HG03060 (cell line): ENCODE data around the gene PPARA.

Experiments
- ATAC-seq: cut with Tn5 transposase; IDR thresholded peaks from one replicate; pipeline ENCODE4 v1.9.1; 2021; ENCODE audit warnings: low read depth, moderate number of reproducible peaks; ENCODE audit not compliant: unreplicated experiment

The PPARA gene

DNA sequence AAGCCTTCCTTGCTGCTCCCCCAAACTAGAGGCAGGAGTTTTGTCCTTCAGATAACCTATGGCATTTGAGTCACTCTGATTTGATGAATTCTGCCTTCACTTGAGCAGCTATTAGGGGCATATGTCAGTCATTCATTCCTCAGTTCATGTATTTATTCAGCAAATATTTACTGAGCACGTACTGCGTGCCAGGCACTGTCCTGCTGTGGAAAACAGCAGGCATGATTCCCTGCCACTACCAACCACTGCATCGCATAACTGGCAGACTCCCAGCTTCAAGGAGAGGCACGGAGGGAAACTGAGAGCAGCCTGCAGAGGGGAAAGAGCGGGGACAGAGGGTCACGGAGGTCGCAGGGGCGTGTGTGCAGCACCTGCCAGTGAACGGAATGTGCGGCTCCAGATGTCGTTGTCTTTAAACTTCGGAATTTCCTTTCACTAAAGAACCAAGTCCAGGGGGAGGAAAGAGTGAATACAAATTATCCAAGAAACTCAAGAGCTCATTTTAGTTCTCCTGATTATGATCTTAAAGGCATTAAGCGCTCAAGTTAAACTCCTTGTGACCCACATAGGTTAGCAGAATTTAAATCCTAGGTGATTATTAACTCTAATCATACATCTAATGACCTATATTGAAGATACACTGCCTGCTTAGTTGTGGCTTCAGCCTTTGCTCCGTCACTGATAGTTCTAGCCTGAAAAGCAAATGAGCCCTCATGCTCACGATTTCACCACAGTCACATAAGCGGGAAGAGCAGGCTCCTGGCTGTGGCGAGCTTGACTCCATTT is 12.6 kb downstream of the PPARA start:
- no peak for ATAC-seq

DNA sequence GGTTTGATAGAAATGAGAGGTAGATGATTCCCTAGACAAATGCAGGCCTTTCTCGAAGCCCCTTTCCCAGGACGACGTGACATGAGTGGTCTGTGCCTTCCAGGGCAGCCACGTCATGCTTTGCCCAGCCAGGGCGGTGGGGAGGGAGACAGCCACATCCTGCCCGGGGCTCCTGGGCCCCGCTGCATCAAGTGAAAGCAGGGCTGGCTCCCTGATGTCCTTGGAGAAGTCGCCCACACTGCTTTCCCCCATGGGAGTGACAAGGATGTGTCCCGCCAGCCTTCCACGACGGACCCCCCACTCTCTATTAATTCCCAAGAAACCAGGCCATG is 13.2 kb downstream of the PPARA start:
- no peak for ATAC-seq

GRCh38 chr22:46165977-46166376 is 15.7 kb downstream of the PPARA start:
- no peak for ATAC-seq

DNA sequence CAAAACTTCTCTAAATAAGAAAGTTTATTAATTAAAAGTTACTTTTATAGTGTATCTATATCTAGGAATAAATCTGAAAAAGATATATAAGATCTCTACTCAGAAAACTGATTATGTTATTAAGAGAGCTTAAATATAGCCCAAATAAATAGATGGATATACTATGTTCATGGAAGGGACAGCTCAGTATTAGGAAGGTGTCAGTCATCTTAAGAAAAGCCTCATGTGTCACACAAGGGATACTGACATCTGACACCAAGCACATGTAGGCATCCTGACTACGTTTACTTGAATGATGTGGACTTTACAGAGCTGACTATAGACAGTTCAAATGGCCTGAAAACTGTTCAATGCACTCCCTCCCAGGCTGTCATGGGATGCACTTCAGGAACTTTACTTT is 19.3 kb downstream of the PPARA start:
- no peak for ATAC-seq

GRCh38 chr22:46171940-46172339 is 21.6 kb downstream of the PPARA start:
- no peak for ATAC-seq

GRCh38 chr22:46172522-46173110 is 22.3 kb downstream of the PPARA start:
- ATAC-seq = no peak

DNA sequence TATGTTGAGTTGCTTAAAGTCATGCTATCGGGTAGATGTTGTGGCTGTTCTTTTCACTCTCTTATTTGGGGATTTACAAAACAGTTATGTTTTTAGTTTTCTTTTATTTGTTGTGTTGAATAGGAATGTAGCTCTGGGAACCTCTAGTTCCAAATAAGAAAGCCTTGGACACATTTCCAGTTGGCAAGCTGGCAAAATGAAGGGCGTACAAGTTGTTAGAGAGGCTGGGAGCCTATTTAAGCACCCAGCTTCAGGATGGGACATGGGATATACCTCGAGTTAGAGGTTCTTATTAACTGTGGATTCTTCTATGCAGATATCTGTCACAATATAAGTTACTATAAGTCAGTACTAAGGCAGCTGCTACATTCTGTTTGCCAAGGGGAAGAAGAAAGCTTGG is 22.8 kb downstream of the PPARA start:
- ATAC-seq = no peak

GRCh38 chr22:46175631-46176030 is 25.3 kb downstream of the PPARA start:
- ATAC-seq = no peak

GRCh38 chr22:46176508-46177003 is 26.2 kb downstream of the PPARA start:
- no peak for ATAC-seq

DNA sequence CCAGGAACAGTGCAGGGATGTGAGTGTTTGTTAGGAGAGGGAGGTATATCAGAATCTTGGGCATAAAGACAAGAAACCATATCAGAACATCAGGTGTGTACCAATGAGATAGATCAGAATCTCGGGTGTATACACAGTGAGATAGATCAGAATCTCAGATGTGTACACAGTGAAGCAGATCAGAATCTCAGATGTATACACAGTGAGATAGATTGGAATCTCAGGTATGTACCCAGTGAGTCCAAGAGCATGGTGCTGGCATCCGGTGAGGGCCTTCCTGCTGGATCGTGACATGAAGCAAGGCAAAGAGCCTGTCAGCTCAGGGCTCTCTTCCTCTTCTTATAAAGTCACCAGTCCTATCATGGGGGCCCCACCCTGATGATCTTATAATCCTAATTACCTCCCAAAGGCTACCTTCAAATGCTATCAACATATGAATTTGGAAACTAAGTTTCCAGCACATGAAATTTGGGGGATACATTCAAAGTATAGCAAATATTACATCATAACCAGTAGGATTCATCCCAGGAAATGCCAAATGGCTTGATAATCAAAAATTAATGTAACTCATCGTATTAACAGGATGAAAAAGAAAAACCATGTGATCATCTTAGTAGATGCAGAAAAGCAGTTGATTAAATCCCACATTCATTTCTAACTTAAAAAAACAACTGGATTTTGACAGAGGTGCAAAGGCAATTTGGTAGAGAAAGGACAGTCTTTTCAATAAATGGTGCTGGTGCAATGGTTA is 28.6 kb downstream of the PPARA start:
- ATAC-seq = no peak

GRCh38 chr22:46179748-46180147 is 29.4 kb downstream of the PPARA start:
- no peak for ATAC-seq

DNA sequence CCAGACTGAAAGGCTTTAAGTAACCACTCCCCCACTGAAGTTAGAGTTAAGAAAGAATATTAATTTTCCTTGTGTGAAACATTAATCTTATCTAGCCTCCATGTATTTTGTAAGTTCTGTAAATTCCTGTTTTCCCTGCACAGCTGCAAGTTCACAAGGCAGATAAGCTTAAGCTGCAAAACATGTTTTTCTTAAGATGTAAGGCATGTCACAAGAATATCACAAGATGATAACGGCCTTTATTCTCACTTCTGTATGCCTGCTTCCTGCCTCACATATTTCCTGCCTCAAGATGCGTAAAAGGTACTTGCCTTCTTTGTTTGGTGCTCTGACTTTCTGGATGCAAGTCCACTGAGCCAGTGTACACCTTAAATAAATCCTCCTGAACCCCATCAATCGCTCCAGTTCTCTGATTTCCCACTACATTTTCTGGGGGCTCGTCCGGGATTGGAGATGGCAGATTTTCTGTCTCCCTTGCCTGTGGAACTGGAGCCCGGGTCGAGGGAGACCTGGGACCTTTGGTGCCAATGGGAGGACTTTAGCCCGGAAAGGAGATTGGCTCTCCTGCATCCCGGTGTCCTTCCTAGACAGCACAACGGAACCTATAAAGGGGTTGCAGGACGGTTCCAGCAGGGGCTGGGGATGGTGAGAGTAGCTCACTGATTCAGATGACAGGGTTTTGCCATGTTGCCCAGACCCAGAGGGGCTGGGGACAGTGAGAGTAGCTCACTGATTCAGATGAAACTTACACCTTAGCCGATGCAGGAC is 30.2 kb downstream of the PPARA start:
- ATAC-seq = no peak

DNA sequence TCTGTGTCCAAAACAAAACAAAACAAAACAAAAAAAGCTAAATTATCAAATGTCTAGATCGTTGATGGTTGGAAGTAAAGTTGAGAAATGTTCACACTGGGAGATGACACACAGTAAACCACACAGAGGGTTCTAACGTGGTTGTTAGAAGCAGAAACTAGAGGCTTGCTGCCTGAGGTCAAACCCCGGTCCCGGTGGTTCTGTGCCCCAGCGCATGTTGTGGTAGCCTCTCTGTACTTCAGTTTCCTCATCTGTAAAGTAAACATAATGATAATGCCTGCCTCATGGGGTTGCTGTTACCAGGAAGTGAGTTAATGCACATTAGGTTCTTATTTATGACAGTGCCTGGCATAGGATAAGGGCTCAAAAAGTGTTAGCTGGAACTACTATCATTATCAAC is 33.4 kb downstream of the PPARA start:
- ATAC-seq = no peak

DNA sequence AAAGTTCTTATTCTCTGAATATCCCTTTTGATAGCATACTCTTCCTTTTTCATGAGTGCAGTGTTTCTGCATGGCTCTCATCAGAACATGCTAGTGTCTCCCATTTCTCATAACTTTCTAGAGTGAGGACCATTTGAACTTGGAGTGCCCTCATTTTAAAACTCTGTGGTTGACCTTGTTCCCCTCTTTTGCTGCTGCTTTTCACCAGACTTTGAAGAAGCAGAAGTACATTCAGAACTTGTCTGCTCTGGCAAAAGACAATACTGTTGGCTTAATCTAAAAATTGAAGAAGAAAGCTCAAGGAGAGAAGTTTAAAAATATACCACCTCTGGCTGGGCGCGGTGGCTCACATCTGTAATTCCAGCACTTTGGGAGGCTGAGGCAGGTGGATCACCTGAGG is 35.0 kb downstream of the PPARA start:
- no peak for ATAC-seq

GRCh38 chr22:46187862-46188261 is 37.5 kb downstream of the PPARA start:
- ATAC-seq = no peak

GRCh38 chr22:46192210-46192993 is 42.1 kb downstream of the PPARA start:
- ATAC-seq = no peak

- ATAC-seq = no peak
Measured at GRCh38 chr22:46193898-46194310, 43.6 kb downstream of the PPARA start.

GRCh38 chr22:46195487-46196165 is 45.3 kb downstream of the PPARA start:
- no peak for ATAC-seq

GRCh38 chr22:46196278-46196677 is 46.0 kb downstream of the PPARA start:
- no peak for ATAC-seq

- ATAC-seq = no peak
Measured at GRCh38 chr22:46198274-46198673, 47.9 kb downstream of the PPARA start.
